ENCODE measurements around the gene RHOBTB3. TPM values are rescaled to one million over a fixed set of nuclear protein-coding genes. Genes with fewer than 3 reads are reported as not detected.
A peak's percentile ranks its signal among the peaks of the same experiment; 100 is the strongest.

Gene RHOBTB3
- total and polyA plus RNA-seq, 12 donors, result 15.0 to 124 (median 90.4) TPM

- no peak for DNase-seq
- H3K9me3 ChIP-seq, result no peaks in the 10 kb centered on the region
- ATAC-seq, result no peak
- TF ChIP-seq, protein P1, sequence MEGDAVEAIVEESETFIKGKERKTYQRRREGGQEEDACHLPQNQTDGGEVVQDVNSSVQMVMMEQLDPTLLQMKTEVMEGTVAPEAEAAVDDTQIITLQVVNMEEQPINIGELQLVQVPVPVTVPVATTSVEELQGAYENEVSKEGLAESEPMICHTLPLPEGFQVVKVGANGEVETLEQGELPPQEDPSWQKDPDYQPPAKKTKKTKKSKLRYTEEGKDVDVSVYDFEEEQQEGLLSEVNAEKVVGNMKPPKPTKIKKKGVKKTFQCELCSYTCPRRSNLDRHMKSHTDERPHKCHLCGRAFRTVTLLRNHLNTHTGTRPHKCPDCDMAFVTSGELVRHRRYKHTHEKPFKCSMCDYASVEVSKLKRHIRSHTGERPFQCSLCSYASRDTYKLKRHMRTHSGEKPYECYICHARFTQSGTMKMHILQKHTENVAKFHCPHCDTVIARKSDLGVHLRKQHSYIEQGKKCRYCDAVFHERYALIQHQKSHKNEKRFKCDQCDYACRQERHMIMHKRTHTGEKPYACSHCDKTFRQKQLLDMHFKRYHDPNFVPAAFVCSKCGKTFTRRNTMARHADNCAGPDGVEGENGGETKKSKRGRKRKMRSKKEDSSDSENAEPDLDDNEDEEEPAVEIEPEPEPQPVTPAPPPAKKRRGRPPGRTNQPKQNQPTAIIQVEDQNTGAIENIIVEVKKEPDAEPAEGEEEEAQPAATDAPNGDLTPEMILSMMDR (IDR thresholded peaks at IDR 0.05), result no peak
- peaks cover 0 to 41% (median 23%) of the 10 kb centered on the region in 9 donors for H3K4me1 ChIP-seq
- intact Hi-C loops (cut with DNase I), result no loop called here
- no peaks in the 10 kb centered on the region for H3K27me3 ChIP-seq
- H3K27ac ChIP-seq, result no peak overlapping the region
- WGBS, 2 donors, result 83 to 87% methylated on average over 4 of the region's 4 CpGs
- no peak overlapping the region for H3K4me3 ChIP-seq
- peaks cover 0 to 68% (median 7%) of the 10 kb centered on the region in 9 donors for H3K36me3 ChIP-seq
These were observed 10.3 kb downstream of the RHOBTB3 start for GRCh38 chr5:95741458-95741857.

DNA sequence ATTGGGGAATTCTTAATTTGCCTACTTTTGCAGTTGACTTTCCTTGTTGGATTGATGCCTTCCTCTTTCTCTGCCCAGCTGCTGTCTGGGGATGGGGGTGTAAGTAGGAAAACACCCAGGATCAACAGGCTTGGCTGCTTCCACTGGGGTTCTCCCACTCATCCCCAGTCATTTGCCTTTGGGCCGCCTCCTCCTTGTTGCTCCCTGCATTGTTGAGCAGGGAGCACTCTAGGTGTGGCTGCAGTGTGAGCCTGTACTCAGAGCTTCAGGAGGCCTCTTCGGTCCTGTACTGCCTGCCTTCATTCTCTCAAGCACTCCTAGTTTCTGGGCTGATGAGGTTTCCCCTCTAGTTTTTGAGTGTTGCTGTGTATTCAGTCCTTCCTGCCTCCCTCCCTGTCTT, 12.1 kb downstream of the RHOBTB3 start:
- Histone ChIP-seq H3K27ac (no peak overlapping the region), H3K4me1 (peaks cover 0 to 40% (median 13%) of the 10 kb centered on the region in 9 donors), H3K36me3 (peaks cover 0 to 56% (median 7%) of the 10 kb centered on the region in 9 donors), H3K27me3 (no peaks in the 10 kb centered on the region), H3K9me3 (no peaks in the 10 kb centered on the region), H3K4me3 (no peak overlapping the region)
- DNase-seq, result no peak
- TF ChIP-seq, protein P1 (IDR thresholded peaks at IDR 0.05), result no peak
- 84% methylated on average over 2 of the region's 2 CpGs for WGBS, 2 donors
- peak in 3 of 8 donors; percentile 7 to 34 (median 29) for ATAC-seq
- intact Hi-C loops (cut with DNase I), result no loop called here

DNA sequence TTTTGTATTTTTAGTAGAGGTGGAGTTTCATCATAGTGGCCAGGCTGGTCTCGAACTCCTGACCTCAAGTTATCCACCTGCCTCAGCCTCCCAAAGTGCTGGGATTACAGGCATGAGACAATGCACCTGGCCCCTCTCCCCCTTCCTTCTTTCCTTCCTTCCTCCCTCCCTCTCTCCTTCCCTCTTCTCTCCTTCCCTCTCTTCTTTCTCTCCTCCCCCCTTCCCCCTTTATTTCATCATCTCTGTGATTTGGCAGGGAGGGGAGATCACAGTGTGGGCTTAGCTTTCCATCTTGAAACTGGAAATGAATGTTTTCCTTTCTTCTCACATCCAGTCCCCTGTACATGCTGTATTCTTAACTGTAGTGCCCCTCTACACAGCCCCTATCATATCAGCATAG, 12.7 kb downstream of the RHOBTB3 start:
- H3K27me3 ChIP-seq, result no peaks in the 10 kb centered on the region
- ATAC-seq (peak in 1 of 8 donors; percentile 47), DNase-seq (no peak)
- no peak overlapping the region for H3K27ac ChIP-seq
- H3K36me3 ChIP-seq, result peaks cover 0 to 56% (median 3%) of the 10 kb centered on the region in 9 donors
- H3K4me3 ChIP-seq, result no peak overlapping the region
- H3K4me1 ChIP-seq, result peaks cover 0 to 42% (median 12%) of the 10 kb centered on the region in 9 donors
- TF ChIP-seq, protein P1 (IDR thresholded peaks at IDR 0.05), result no peak
- 100% methylated on average over 1 of the region's 1 CpG for WGBS, 2 donors
- H3K9me3 ChIP-seq, result no peaks in the 10 kb centered on the region
- intact Hi-C loops (cut with DNase I), result no loop called here

- H3K27ac ChIP-seq, result no peak overlapping the region
- H3K9me3 ChIP-seq, result no peaks in the 10 kb centered on the region
- intact Hi-C loops (cut with DNase I), result no loop called here
- H3K4me3 ChIP-seq, result no peak overlapping the region
- TF ChIP-seq, protein P1 (IDR thresholded peaks at IDR 0.05), result no peak
- peaks cover 0 to 45% (median 8%) of the 10 kb centered on the region in 9 donors for H3K4me1 ChIP-seq
- peaks cover 0 to 67% (median 0%) of the 10 kb centered on the region in 9 donors for H3K36me3 ChIP-seq
- ATAC-seq, result no peak
- no peaks in the 10 kb centered on the region for H3K27me3 ChIP-seq
- no peak for DNase-seq
These were observed 15.1 kb downstream of the RHOBTB3 start for GRCh38 chr5:95746194-95746593.
